WTC11 (cell line): ENCODE data around the gene WDR1. TPM values are rescaled to one million over a fixed set of nuclear protein-coding genes. Genes with fewer than 3 reads are reported as not detected.

Experiments
- ATAC-seq: fragments of 200-7000 bp; cut with Tn5 transposase; 2 replicates; pipeline ENCODE4 v1.10.0; 2021; ENCODE audit warnings: mild to moderate bottlenecking, moderate library complexity
- CTCF ChIA-PET: fragments of 300-600 bp; sonication (Branson Sonifier 250); formaldehyde crosslinking; loops from one replicate; lab custom pipeline; 2021; ENCODE audit warnings: antibody characterized with exemption; lab: Charles Lee
- POLR2A ChIA-PET: fragments of 350-600 bp; sonication (Branson Sonifier 250); formaldehyde crosslinking; loops from one replicate; lab custom pipeline; 2021; ENCODE audit warnings: antibody characterized with exemption; lab: Charles Lee
- DNase-seq: peaks from one replicate; pipeline ENCODE4 v3.0.0; 2021; ENCODE audit warnings: low spot score
- H3K27ac Mint-ChIP-seq: 2 replicates; pipeline ENCODE4 v1.8.0; 2021; ENCODE audit warnings: mixed read lengths
- H3K27me3 Mint-ChIP-seq: 2 replicates; pipeline ENCODE4 v1.8.0; 2021; ENCODE audit warnings: low read depth, mild to moderate bottlenecking, moderate library complexity, mixed read lengths
- H3K36me3 Mint-ChIP-seq: 2 replicates; pipeline ENCODE4 v1.8.0; 2021; ENCODE audit warnings: mixed read lengths
- H3K4me1 Mint-ChIP-seq: 2 replicates; pipeline ENCODE4 v1.8.0; 2022; ENCODE audit warnings: mixed read lengths
- H3K4me3 Mint-ChIP-seq: 2 replicates; pipeline ENCODE4 v1.8.0; 2021; ENCODE audit warnings: mild to moderate bottlenecking, moderate library complexity, mixed read lengths
- H3K9me3 Mint-ChIP-seq: 2 replicates; pipeline ENCODE4 v1.8.0; 2021; ENCODE audit warnings: mixed read lengths
- ARID4B ChIP-seq: sonication (generic); formaldehyde crosslinking; IDR thresholded peaks from 2 replicates; pipeline ENCODE4 v1.8.0; 2023; ENCODE audit warnings: missing genetic modification reagents, mild to moderate bottlenecking, borderline replicate concordance
- ATF1 ChIP-seq: sonication (generic); formaldehyde crosslinking; IDR thresholded peaks from 2 replicates; pipeline ENCODE4 v1.8.1; 2023; ENCODE audit warnings: mild to moderate bottlenecking, moderate library complexity, missing genetic modification reagents
- E2F1 ChIP-seq: sonication (generic); formaldehyde crosslinking; IDR thresholded peaks from 2 replicates; pipeline ENCODE4 v1.8.0; 2022; ENCODE audit warnings: mild to moderate bottlenecking, missing genetic modification reagents
- ERG ChIP-seq: fragments of 250-450 bp; sonication (Bioruptor Pico); IDR thresholded peaks from 2 replicates; pipeline ENCODE4 v1.8.0; 2021; ENCODE audit warnings: mild to moderate bottlenecking
- ESRRA ChIP-seq: sonication (generic); formaldehyde crosslinking; IDR thresholded peaks from 2 replicates; pipeline ENCODE4 v1.8.1; 2022; ENCODE audit warnings: mild to moderate bottlenecking, missing genetic modification reagents, borderline replicate concordance
- ETV6 ChIP-seq: sonication (generic); formaldehyde crosslinking; IDR thresholded peaks from 2 replicates; pipeline ENCODE4 v1.8.1; 2022; ENCODE audit warnings: mild to moderate bottlenecking, missing genetic modification reagents
- JAZF1 ChIP-seq: fragments of 250-450 bp; sonication (Bioruptor Pico); IDR thresholded peaks from 2 replicates; pipeline ENCODE4 v1.9.0; 2021; ENCODE audit warnings: moderate library complexity, mild to moderate bottlenecking, inconsistent platforms
- OVOL2 ChIP-seq: fragments of 250-450 bp; sonication (Bioruptor Pico); IDR thresholded peaks from 2 replicates; pipeline ENCODE4 v1.9.0; 2021; ENCODE audit warnings: mild to moderate bottlenecking, borderline replicate concordance
- SMAD3 ChIP-seq: sonication (generic); formaldehyde crosslinking; IDR thresholded peaks from 2 replicates; pipeline ENCODE4 v1.8.0; 2022; ENCODE audit warnings: missing genetic modification reagents, mild to moderate bottlenecking, borderline replicate concordance
- USF1 ChIP-seq: sonication (generic); formaldehyde crosslinking; IDR thresholded peaks from 2 replicates; pipeline ENCODE4 v1.8.0; 2022; ENCODE audit warnings: mild to moderate bottlenecking, missing genetic modification reagents
- ZNF121 ChIP-seq: sonication (generic); formaldehyde crosslinking; IDR thresholded peaks from 2 replicates; pipeline ENCODE4 v1.8.0; 2023; ENCODE audit warnings: missing genetic modification reagents
- ZNF138 ChIP-seq: sonication (generic); formaldehyde crosslinking; conservative IDR thresholded peaks from 2 replicates; pipeline ENCODE4 v1.8.1; 2022; ENCODE audit warnings: mild to moderate bottlenecking, moderate library complexity, missing genetic modification reagents
- ZNF232 ChIP-seq: sonication (generic); formaldehyde crosslinking; IDR thresholded peaks from 2 replicates; pipeline ENCODE4 v1.8.0; 2022; ENCODE audit warnings: mild to moderate bottlenecking, missing genetic modification reagents
- ZNF423 ChIP-seq: fragments of 250-450 bp; sonication (Bioruptor Pico); IDR thresholded peaks from 2 replicates; pipeline ENCODE4 v2.1.2; 2022; ENCODE audit warnings: mild to moderate bottlenecking, moderate library complexity
- ZNF425 ChIP-seq: fragments of 250-450 bp; sonication (Bioruptor Pico); conservative IDR thresholded peaks from 2 replicates; pipeline ENCODE4 v1.9.0; 2021; ENCODE audit warnings: mild to moderate bottlenecking
- total RNA-seq: library from RNA; stranded (reverse); gene quantifications from 3 replicates; pipeline ENCODE4 v1.2.3, GENCODE V29; 2021
- TF ChIP-seq, protein P1 (sequence below): fragments of 200-600 bp; IDR thresholded peaks from 2 replicates; pipeline ENCODE4 v1.8.0; 2022; ENCODE audit warnings: antibody characterized with exemption
- TF ChIP-seq, protein P2 (sequence below): sonication (generic); formaldehyde crosslinking; IDR thresholded peaks from 2 replicates; pipeline ENCODE4 v1.8.0; 2023; ENCODE audit warnings: mild to moderate bottlenecking, missing genetic modification reagents
- TF ChIP-seq, protein P3 (sequence below): fragments of 250-450 bp; sonication (Bioruptor Pico); IDR thresholded peaks from 2 replicates; pipeline ENCODE4 v1.9.0; 2021; ENCODE audit warnings: mild to moderate bottlenecking

Gene WDR1
- total RNA-seq, 1 experiment from 2014 or later: 288 TPM

GRCh38 chr4:10157478-10158332 is 41.1 kb upstream of the WDR1 start:
- Mint-ChIP-seq H3K9me3 (peaks cover 12% of the 10 kb centered on the region), H3K4me3 (no peak overlapping the region), H3K27ac (no peak overlapping the region), H3K27me3 (peaks cover 17% of the 10 kb centered on the region), H3K36me3 (no peaks in the 10 kb centered on the region), H3K4me1 (peaks cover 6% of the 10 kb centered on the region)
- CTCF ChIA-PET: interaction anchor here (0.6 to 4.3 kb wide), 44 partner anchors 8 to 396 kb away, joined by 3 to 58 read pairs (median 4); partner anchors contain the start of genes WDR1 and ZNF518B
- ATAC-seq (peak; percentile 89), DNase-seq (peak; percentile 55)
- TF ChIP-seq, protein P1, sequence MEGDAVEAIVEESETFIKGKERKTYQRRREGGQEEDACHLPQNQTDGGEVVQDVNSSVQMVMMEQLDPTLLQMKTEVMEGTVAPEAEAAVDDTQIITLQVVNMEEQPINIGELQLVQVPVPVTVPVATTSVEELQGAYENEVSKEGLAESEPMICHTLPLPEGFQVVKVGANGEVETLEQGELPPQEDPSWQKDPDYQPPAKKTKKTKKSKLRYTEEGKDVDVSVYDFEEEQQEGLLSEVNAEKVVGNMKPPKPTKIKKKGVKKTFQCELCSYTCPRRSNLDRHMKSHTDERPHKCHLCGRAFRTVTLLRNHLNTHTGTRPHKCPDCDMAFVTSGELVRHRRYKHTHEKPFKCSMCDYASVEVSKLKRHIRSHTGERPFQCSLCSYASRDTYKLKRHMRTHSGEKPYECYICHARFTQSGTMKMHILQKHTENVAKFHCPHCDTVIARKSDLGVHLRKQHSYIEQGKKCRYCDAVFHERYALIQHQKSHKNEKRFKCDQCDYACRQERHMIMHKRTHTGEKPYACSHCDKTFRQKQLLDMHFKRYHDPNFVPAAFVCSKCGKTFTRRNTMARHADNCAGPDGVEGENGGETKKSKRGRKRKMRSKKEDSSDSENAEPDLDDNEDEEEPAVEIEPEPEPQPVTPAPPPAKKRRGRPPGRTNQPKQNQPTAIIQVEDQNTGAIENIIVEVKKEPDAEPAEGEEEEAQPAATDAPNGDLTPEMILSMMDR: peak; percentile 46; the same call in 1 of the 2 replicates
- no peak for TF ChIP-seq SMAD3 (CRISPR knock-in tag)
- POLR2A ChIA-PET: interaction anchor here (0.8 kb wide), 1 partner anchor 41 kb away, joined by 10 read pairs; the partner anchor contains the start of gene WDR1

- DNase-seq: no peak
- H3K27me3 Mint-ChIP-seq: peaks cover 17% of the 10 kb centered on the region
- H3K4me1 Mint-ChIP-seq: peaks cover 6% of the 10 kb centered on the region
- no peak for ATAC-seq
- peaks cover 17% of the 10 kb centered on the region for H3K9me3 Mint-ChIP-seq
- no peak overlapping the region for H3K4me3 Mint-ChIP-seq
- no peaks in the 10 kb centered on the region for H3K36me3 Mint-ChIP-seq
- ChIA-PET CTCF (interaction anchor here (0.6 to 1.2 kb wide), 2 partner anchors 13 to 384 kb away, joined by 3 to 6 read pairs; no protein-coding TSS in a partner anchor), POLR2A (no interaction called here)
- no peak overlapping the region for H3K27ac Mint-ChIP-seq
- TF ChIP-seq ZNF232 (CRISPR knock-in tag) (no peak), ARID4B (CRISPR knock-in tag) (no peak), OVOL2 (CRISPR knock-in tag) (no peak), ERG (CRISPR knock-in tag) (no peak), ETV6 (CRISPR knock-in tag) (no peak), JAZF1 (CRISPR knock-in tag) (no peak), ESRRA (CRISPR knock-in tag) (no peak), ZNF425 (CRISPR knock-in tag) (no peak), ATF1 (CRISPR knock-in tag) (no peak), E2F1 (CRISPR knock-in tag) (no peak), ZNF121 (CRISPR knock-in tag) (no peak), ZNF423 (CRISPR knock-in tag) (no peak), ZNF138 (CRISPR knock-in tag) (no peak), USF1 (no peak)
- TF ChIP-seq, protein P2, sequence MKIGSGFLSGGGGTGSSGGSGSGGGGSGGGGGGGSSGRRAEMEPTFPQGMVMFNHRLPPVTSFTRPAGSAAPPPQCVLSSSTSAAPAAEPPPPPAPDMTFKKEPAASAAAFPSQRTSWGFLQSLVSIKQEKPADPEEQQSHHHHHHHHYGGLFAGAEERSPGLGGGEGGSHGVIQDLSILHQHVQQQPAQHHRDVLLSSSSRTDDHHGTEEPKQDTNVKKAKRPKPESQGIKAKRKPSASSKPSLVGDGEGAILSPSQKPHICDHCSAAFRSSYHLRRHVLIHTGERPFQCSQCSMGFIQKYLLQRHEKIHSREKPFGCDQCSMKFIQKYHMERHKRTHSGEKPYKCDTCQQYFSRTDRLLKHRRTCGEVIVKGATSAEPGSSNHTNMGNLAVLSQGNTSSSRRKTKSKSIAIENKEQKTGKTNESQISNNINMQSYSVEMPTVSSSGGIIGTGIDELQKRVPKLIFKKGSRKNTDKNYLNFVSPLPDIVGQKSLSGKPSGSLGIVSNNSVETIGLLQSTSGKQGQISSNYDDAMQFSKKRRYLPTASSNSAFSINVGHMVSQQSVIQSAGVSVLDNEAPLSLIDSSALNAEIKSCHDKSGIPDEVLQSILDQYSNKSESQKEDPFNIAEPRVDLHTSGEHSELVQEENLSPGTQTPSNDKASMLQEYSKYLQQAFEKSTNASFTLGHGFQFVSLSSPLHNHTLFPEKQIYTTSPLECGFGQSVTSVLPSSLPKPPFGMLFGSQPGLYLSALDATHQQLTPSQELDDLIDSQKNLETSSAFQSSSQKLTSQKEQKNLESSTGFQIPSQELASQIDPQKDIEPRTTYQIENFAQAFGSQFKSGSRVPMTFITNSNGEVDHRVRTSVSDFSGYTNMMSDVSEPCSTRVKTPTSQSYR: no peak
- TF ChIP-seq, protein P3, sequence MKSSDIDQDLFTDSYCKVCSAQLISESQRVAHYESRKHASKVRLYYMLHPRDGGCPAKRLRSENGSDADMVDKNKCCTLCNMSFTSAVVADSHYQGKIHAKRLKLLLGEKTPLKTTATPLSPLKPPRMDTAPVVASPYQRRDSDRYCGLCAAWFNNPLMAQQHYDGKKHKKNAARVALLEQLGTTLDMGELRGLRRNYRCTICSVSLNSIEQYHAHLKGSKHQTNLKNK (CRISPR knock-in tag): no peak
These were observed 37.6 kb upstream of the WDR1 start for GRCh38 chr4:10154241-10154640.
